ENCODE results near the gene ANKS1B.

ANKS1B gene

DNA sequence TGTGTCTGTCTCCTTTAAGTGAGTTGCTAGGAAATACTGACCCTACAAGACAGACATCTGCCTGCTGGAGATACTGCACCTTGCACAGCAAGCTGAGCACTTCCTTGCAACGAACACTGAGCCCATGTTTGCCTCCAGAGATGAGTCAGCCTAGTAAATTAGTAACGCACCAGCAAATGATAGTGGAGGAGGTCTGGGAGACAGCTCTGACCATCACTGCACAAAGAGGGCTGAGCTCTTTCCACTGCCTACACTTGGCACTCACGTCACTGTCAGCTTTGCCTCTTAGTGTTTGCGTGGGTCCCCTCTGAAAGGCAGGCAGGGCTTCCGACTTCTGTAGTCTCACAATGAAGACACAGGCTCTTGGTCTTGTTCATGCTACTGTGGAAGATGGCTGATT, 1230.6 kb downstream of the ANKS1B start:
- H3K9me3 ChIP-seq, result no peaks in the 10 kb centered on the region
- DNase-seq, result no peak
- H3K4me3 ChIP-seq (ENCODE audit: low read depth, low read length), result no peak overlapping the region
- peaks cover 4% of the 10 kb centered on the region; the same call in 1 of the 2 replicates for H3K27me3 ChIP-seq
- no peaks in the 10 kb centered on the region for H3K36me3 ChIP-seq
- TF ChIP-seq, protein P1, sequence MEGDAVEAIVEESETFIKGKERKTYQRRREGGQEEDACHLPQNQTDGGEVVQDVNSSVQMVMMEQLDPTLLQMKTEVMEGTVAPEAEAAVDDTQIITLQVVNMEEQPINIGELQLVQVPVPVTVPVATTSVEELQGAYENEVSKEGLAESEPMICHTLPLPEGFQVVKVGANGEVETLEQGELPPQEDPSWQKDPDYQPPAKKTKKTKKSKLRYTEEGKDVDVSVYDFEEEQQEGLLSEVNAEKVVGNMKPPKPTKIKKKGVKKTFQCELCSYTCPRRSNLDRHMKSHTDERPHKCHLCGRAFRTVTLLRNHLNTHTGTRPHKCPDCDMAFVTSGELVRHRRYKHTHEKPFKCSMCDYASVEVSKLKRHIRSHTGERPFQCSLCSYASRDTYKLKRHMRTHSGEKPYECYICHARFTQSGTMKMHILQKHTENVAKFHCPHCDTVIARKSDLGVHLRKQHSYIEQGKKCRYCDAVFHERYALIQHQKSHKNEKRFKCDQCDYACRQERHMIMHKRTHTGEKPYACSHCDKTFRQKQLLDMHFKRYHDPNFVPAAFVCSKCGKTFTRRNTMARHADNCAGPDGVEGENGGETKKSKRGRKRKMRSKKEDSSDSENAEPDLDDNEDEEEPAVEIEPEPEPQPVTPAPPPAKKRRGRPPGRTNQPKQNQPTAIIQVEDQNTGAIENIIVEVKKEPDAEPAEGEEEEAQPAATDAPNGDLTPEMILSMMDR (IDR thresholded peaks at IDR 0.05; ENCODE audit: low read depth, low read length), result no peak
- no peaks in the 10 kb centered on the region for H3K4me1 ChIP-seq

DNA sequence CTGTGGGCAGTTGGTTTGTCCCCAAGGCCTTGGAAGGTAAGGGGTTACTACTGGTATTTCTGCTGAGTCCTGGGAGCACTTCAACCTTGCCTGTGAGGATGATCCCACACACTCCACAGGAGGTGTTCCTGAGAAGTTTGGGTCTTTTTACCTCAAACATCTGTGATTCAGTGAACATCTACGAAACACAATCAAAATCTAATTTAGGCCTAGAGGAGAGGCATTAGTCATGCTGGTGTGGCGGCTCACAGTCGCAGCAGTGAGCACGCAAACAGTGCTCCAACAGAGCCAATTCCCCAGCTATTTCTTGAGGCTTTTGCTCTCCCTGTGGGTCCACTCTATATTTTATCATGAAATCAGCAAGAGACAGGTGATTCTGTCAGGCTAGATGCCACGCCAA, 1232.0 kb downstream of the ANKS1B start:
- TF ChIP-seq, protein P1 (IDR thresholded peaks at IDR 0.05; ENCODE audit: low read depth, low read length), result no peak
- H3K9me3 ChIP-seq, result no peaks in the 10 kb centered on the region

DNA sequence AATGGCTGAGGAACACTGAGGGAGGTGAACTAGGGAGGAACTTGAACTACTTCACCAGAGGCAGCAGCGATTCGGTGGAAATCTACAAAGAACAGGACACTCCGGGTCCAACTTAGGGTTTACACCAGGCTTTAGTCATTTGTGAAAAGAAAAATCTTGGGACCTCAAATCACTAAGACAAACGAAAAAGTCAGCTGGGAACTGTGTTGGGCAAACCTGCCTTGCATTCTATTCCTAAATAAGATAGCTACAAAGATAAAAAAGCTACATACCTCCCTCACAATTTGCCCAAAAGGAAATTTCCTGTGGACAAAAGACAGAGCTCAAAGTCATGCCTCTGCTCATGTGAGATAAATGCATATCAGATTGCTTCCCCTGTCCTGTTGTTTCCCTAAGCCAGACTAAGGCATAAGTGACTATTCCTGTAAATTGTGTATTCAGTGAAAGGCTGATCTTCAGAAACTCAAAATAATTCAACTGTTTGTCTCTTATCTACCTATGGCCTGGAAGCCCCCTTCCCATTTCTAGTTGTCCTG, 1233.1 kb downstream of the ANKS1B start:
- no peaks in the 10 kb centered on the region for H3K36me3 ChIP-seq
- no peak overlapping the region for H3K4me3 ChIP-seq (ENCODE audit: low read depth, low read length)
- no peak for DNase-seq
- H3K9me3 ChIP-seq, result no peaks in the 10 kb centered on the region
- TF ChIP-seq, protein P1 (IDR thresholded peaks at IDR 0.05; ENCODE audit: low read depth, low read length), result no peak
- peaks cover 12% of the 10 kb centered on the region for H3K27me3 ChIP-seq
- no peaks in the 10 kb centered on the region for H3K4me1 ChIP-seq

More for the DNA sequence above, 1232.0 kb downstream of the ANKS1B start:
- Histone ChIP-seq H3K36me3 (no peaks in the 10 kb centered on the region), H3K4me3 (ENCODE audit: low read depth, low read length) (no peak overlapping the region), H3K4me1 (no peaks in the 10 kb centered on the region), H3K27me3 (peaks cover 4% of the 10 kb centered on the region)
- no peak for DNase-seq

DNA sequence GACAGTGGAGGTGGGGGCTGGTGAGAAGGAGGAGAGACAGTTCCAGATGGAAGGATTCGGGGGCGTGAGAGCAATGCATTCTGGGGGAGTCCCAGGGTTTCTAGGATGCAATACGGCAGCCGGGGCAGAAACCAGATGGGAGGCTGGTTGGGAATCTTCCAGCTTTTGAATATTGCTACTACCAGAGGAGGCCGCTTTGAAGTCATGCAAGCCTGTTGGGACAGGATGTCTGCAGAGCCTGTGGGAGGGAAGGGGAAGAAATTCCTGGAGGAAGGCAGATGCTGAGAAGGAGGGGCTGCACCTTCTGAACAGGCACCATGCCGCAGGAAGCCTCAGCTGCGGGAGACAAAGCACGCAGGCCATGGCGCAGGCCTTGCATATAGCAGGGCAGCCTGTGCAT, 1234.2 kb downstream of the ANKS1B start:
- H3K4me3 ChIP-seq (ENCODE audit: low read depth, low read length), result no peak overlapping the region
- H3K9me3 ChIP-seq, result no peaks in the 10 kb centered on the region
- no peak for DNase-seq
- no peaks in the 10 kb centered on the region for H3K4me1 ChIP-seq
- no peaks in the 10 kb centered on the region for H3K36me3 ChIP-seq
- TF ChIP-seq, protein P1 (IDR thresholded peaks at IDR 0.05; ENCODE audit: low read depth, low read length), result no peak
- H3K27me3 ChIP-seq, result peaks cover 23% of the 10 kb centered on the region

DNA sequence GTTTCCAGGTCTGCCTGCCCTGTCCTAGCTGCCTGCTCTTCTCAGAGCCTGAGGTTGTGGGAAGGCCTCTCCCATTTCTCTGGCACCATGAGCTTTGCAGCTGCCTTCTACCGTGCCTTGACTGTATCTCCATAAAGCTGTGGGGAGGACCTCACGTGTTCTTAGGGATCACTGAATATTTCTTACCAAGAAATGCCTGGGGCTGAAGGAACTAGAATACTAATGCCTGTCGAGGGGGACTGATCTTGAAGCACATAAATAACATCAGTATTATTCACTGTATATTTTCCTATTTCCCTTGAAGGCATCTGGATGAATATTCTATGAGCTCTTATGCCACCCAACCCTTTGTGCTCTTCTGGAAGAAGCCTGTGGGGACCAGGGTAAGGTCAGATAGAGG, 1236.3 kb downstream of the ANKS1B start:
- TF ChIP-seq, protein P1 (IDR thresholded peaks at IDR 0.05; ENCODE audit: low read depth, low read length), result no peak
- DNase-seq, result no peak
- Histone ChIP-seq H3K4me1 (no peaks in the 10 kb centered on the region), H3K9me3 (no peaks in the 10 kb centered on the region), H3K36me3 (no peaks in the 10 kb centered on the region), H3K27me3 (peaks cover 26% of the 10 kb centered on the region), H3K4me3 (ENCODE audit: low read depth, low read length) (no peak overlapping the region)

DNA sequence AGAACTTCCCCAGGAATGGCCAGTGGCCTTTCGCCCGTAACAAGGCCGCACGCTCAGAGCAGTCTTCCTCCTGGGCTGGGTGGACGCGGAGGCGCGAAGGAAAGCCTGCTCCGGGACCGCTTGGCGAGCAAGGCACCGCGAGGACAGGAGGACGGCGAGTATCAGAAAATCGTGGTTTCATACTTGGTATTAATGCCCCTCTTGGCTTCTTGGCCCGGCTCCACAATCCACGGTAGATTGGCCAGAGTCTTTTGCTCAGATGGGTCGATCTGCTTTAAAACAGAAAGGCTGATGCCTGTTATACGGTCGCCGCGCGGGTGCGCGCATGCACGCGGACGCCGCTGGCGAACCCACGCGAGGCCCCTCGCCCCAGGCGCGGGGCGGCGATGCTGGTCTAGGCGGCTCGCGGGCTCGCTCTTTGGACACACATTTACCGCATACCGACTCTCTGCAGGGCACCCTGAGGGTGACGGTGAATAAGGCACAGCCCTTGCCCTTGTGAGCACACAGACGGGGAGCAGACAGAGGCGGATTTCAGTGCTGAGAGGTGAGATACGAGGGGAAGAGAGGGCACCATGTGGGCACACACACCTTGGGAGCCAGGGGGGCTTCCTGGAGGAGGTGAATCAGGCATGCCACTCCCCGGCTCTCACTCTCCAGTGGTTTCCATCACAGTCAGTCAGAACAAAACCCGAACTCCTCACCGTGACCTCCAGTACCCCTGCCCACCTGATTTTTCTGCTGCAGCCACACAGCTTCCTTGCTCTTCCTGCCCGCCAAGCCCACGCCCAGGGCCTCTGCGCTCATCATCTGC, 1239.0 kb downstream of the ANKS1B start:
- H3K36me3 ChIP-seq, result no peaks in the 10 kb centered on the region
- H3K27me3 ChIP-seq, result peaks cover 26% of the 10 kb centered on the region
- H3K4me3 ChIP-seq (ENCODE audit: low read depth, low read length), result peak overlapping the region; percentile 62
- no peaks in the 10 kb centered on the region for H3K9me3 ChIP-seq
- DNase-seq, result peak; percentile 27
- no peaks in the 10 kb centered on the region for H3K4me1 ChIP-seq
- TF ChIP-seq, protein P1 (IDR thresholded peaks at IDR 0.05; ENCODE audit: low read depth, low read length), result no peak
